ENCODE measurements around the gene MCF2L.

GRCh38 chr13:112938680-112939079, 30.3 kb upstream of the MCF2L start:
- TF ChIP-seq EZH2 (IDR thresholded peaks at IDR 0.05; ENCODE audit: borderline replicate concordance, low read depth, low read length, poor library complexity, severe bottlenecking) (no peak), CTCF (conservative IDR thresholded peaks at IDR 0.05; ENCODE audit: low read depth, low read length) (no peak)
